ENCODE results near the gene TMOD2.

DNA sequence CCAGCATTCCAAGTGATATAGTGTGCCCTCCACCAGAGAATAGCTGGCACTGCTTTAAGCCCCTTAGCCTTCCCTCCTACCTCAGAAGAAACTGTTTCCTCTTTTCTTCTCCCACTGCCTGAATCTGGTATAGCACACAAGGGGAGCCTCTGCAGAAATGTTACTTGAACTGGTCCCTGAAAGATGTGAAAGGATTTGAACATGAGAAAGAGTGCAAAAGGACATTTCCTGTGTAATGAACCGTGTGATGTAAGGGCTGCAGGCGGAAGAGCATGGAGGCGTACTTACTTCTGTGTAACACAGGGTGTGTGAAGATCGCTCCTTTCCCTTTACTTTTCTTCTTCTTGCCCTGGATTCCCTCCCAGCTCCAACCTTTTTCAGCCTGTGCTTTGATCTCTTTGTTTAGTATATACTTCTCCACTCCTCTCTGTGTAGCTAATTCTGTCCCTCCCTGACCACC, 86.4 kb downstream of the TMOD2 start:
- TF ChIP-seq, protein P1, sequence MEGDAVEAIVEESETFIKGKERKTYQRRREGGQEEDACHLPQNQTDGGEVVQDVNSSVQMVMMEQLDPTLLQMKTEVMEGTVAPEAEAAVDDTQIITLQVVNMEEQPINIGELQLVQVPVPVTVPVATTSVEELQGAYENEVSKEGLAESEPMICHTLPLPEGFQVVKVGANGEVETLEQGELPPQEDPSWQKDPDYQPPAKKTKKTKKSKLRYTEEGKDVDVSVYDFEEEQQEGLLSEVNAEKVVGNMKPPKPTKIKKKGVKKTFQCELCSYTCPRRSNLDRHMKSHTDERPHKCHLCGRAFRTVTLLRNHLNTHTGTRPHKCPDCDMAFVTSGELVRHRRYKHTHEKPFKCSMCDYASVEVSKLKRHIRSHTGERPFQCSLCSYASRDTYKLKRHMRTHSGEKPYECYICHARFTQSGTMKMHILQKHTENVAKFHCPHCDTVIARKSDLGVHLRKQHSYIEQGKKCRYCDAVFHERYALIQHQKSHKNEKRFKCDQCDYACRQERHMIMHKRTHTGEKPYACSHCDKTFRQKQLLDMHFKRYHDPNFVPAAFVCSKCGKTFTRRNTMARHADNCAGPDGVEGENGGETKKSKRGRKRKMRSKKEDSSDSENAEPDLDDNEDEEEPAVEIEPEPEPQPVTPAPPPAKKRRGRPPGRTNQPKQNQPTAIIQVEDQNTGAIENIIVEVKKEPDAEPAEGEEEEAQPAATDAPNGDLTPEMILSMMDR (IDR thresholded peaks at IDR 0.05) = no peak
- TF ChIP-seq POLR2A (IDR thresholded peaks at IDR 0.05) = no peak
